Thymus (tissue), 14 donors: ENCODE results near the gene TRAPPC2B. TPM values are rescaled to one million over a fixed set of nuclear protein-coding genes. Genes with fewer than 3 reads are reported as not detected.

ENCODE experiments used
- DNase-seq, 9 donors: peaks; one replicate each; pipeline ENCODE4 v3.0.0-alpha.2; 2013; ENCODE audit warnings: low spot score in 9 of 9, low read depth in 6 of 9, missing footprints in 1 of 9
- H3K27ac ChIP-seq, 2 donors: one replicate each; pipeline ENCODE4 v1.5.1; 2013; ENCODE audit warnings: control low read depth in 1 of 2, low read depth in 1 of 2, low read length in 1 of 2, mild to moderate bottlenecking in 1 of 2, moderate library complexity in 1 of 2
- H3K27me3 ChIP-seq, 2 donors: one replicate each; pipeline ENCODE4 v1.5.1; 2013; ENCODE audit warnings: low read length in 1 of 2; ENCODE audit not compliant: control insufficient read depth in 2 of 2, insufficient read depth in 1 of 2
- H3K36me3 ChIP-seq, 2 donors: one replicate each; pipeline ENCODE4 v1.5.1; 2013; ENCODE audit warnings: low read length in 1 of 2, mild to moderate bottlenecking in 1 of 2, moderate library complexity in 1 of 2; ENCODE audit not compliant: control insufficient read depth in 2 of 2, insufficient read depth in 2 of 2
- H3K4me1 ChIP-seq, 2 donors: one replicate each; pipeline ENCODE4 v1.5.1; 2013; ENCODE audit warnings: low read length in 2 of 2; ENCODE audit not compliant: control insufficient read depth in 2 of 2, insufficient read depth in 2 of 2
- H3K4me3 ChIP-seq, 2 donors: one replicate each; pipeline ENCODE4 v1.5.1; 2013; ENCODE audit warnings: low read length in 2 of 2, control low read depth in 1 of 2, mild to moderate bottlenecking in 1 of 2
- H3K9me3 ChIP-seq, 2 donors: one replicate each; pipeline ENCODE4 v1.5.1; 2013; ENCODE audit warnings: low read length in 1 of 2, mild to moderate bottlenecking in 1 of 2; ENCODE audit not compliant: control insufficient read depth in 2 of 2, insufficient read depth in 1 of 2
- WGBS: extraction: QIAGEN DNeasy Blood & Tissue Kit; methylation state at CpG from one replicate; pipeline ENCODE4 v1.1.7; 2013; 5-methylcytosine and 5-hydroxymethylcytosine counted together
- long read RNA-seq, 10 donors: transcript quantifications; one replicate each; lab custom pipeline, GENCODE V29; 2026
- polyA plus RNA-seq: library from polyadenylated mRNA; stranded (reverse); fragments of 200-250 nt; gene quantifications from one replicate; pipeline ENCODE4 v1.2.3, GENCODE V29; 2013
- total RNA-seq: library from RNA; stranded (reverse); fragments of 120-200 nt; gene quantifications from one replicate; pipeline ENCODE4 v1.2.4, GENCODE V29; 2013
- donor health status: healthy.

The TRAPPC2B gene
- total RNA-seq (23.7 TPM), polyA plus RNA-seq (42.2 TPM)
- long read RNA-seq, donor 1, partial matches to known transcripts = 0 of 3 reads
- long read RNA-seq, donor 1, other reads (novel, unspliced or antisense) = 0 of 3 reads
- long read RNA-seq, donor 2, transcript TRAPPC2B-202 (1 exons, 1,743 nt) = minor isoform, 5 of 30 reads
- long read RNA-seq, donor 2, transcript TRAPPC2B-201 (2 exons, 732 nt) = major isoform, 25 of 30 reads
- long read RNA-seq, donor 2, partial matches to known transcripts = 0 of 30 reads
- long read RNA-seq, donor 2, other reads (novel, unspliced or antisense) = 0 of 30 reads
- long read RNA-seq, donor 3, transcript TRAPPC2B-201 (2 exons, 732 nt) = major isoform, 29 of 39 reads
- long read RNA-seq, donor 3, transcript TRAPPC2B-202 (1 exons, 1,743 nt) = minor isoform, 10 of 39 reads
- long read RNA-seq, donor 3, partial matches to known transcripts = 0 of 39 reads
- long read RNA-seq, donor 3, other reads (novel, unspliced or antisense) = 0 of 39 reads
- long read RNA-seq, donor 4, transcript TRAPPC2B-201 (2 exons, 732 nt) = major isoform, 8 of 11 reads
- long read RNA-seq, donor 4, partial matches to known transcripts = 0 of 11 reads
- long read RNA-seq, donor 4, other reads (novel, unspliced or antisense) = 0 of 11 reads
- long read RNA-seq, donor 5, transcript TRAPPC2B-201 (2 exons, 732 nt) = major isoform, 31 of 56 reads
- long read RNA-seq, donor 5, transcript TRAPPC2B-202 (1 exons, 1,743 nt) = minor isoform, 25 of 56 reads
- long read RNA-seq, donor 5, partial matches to known transcripts = 0 of 56 reads
- long read RNA-seq, donor 5, other reads (novel, unspliced or antisense) = 0 of 56 reads
- long read RNA-seq, donor 6, transcript TRAPPC2B-201 (2 exons, 732 nt) = major isoform, 7 of 12 reads
- long read RNA-seq, donor 6, transcript TRAPPC2B-202 (1 exons, 1,743 nt) = minor isoform, 5 of 12 reads
- long read RNA-seq, donor 6, partial matches to known transcripts = 0 of 12 reads
- long read RNA-seq, donor 6, other reads (novel, unspliced or antisense) = 0 of 12 reads
- long read RNA-seq, donor 7, transcript TRAPPC2B-202 (1 exons, 1,743 nt) = minor isoform, 7 of 16 reads
- long read RNA-seq, donor 7, transcript TRAPPC2B-201 (2 exons, 732 nt) = major isoform, 9 of 16 reads
- long read RNA-seq, donor 7, partial matches to known transcripts = 0 of 16 reads
- long read RNA-seq, donor 7, other reads (novel, unspliced or antisense) = 0 of 16 reads
- long read RNA-seq, donor 8, transcript TRAPPC2B-201 (2 exons, 732 nt) = major isoform, 6 of 9 reads
- long read RNA-seq, donor 8, partial matches to known transcripts = 0 of 9 reads
- long read RNA-seq, donor 8, other reads (novel, unspliced or antisense) = 0 of 9 reads
- long read RNA-seq, donor 9, transcript TRAPPC2B-201 (2 exons, 732 nt) = major isoform, 15 of 17 reads
- long read RNA-seq, donor 9, partial matches to known transcripts = 0 of 17 reads
- long read RNA-seq, donor 9, other reads (novel, unspliced or antisense) = 0 of 17 reads
- long read RNA-seq, donor 10, transcript TRAPPC2B-201 (2 exons, 732 nt) = major isoform, 13 of 18 reads
- long read RNA-seq, donor 10, transcript TRAPPC2B-202 (1 exons, 1,743 nt) = minor isoform, 5 of 18 reads
- long read RNA-seq, donor 10, partial matches to known transcripts = 0 of 18 reads
- long read RNA-seq, donor 10, other reads (novel, unspliced or antisense) = 0 of 18 reads

- no peaks in the 10 kb centered on the region for H3K9me3 ChIP-seq
- H3K4me3 ChIP-seq = peak within 1 kb of the TSS; percentile 67 to 70
- H3K4me1 ChIP-seq = peaks cover 11% of the 10 kb centered on the region in 2 donors
- peak; percentile 98 to 100 (median 99) for DNase-seq
- peak within 1 kb of the TSS; percentile 91 to 92 for H3K27ac ChIP-seq
- peaks cover 8 to 11% of the 10 kb centered on the region in 2 donors for H3K36me3 ChIP-seq
- under 1% methylated on average over 47 of the region's 47 CpGs for WGBS
- H3K27me3 ChIP-seq = no peaks in the 10 kb centered on the region
These were observed at the start of gene TRAPPC2B, which contains the start of gene ZNF547 for GRCh38 chr19:57362997-57363687. TSS of gene TRAPPC2B (plus strand) at chr19:57363551. CDS start at chr19:57364834, 1,283 bp downstream. TSS of gene ZNF547 (plus strand) at chr19:57363551. CDS start at chr19:57368556, 5,005 bp downstream.

DNA sequence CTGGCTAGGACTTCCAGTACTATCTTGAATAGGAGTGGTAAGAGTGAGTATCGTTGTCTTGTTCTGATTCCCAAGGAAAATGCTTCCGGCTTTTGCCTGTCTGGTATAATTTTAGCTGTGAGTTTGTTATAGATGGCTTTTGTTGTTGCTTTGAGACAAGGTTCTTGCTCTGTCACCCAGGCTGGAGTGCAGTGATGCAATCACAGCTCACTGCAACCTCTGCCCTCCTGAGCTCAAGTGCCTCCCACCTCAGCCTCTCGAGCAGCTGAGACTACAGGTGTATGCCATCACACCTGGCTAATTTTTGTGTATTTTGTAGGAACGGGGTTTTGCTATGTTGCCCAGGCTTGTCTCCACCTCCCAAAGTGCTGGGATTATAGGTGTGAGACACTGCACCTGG lies 49.2 kb upstream of the TRAPPC2B start:
- WGBS = 86% methylated on average over 4 of the region's 4 CpGs
- H3K4me1 ChIP-seq = no peaks in the 10 kb centered on the region
- H3K27me3 ChIP-seq = peaks cover 19 to 35% of the 10 kb centered on the region in 2 donors
- DNase-seq = no peak
- no peak overlapping the region for H3K27ac ChIP-seq
- H3K9me3 ChIP-seq = no peaks in the 10 kb centered on the region
- no peak overlapping the region for H3K4me3 ChIP-seq
- no peaks in the 10 kb centered on the region for H3K36me3 ChIP-seq

GRCh38 chr19:57317503-57317902 lies 45.8 kb upstream of the TRAPPC2B start:
- DNase-seq = no peak
- H3K36me3 ChIP-seq = no peaks in the 10 kb centered on the region

DNA sequence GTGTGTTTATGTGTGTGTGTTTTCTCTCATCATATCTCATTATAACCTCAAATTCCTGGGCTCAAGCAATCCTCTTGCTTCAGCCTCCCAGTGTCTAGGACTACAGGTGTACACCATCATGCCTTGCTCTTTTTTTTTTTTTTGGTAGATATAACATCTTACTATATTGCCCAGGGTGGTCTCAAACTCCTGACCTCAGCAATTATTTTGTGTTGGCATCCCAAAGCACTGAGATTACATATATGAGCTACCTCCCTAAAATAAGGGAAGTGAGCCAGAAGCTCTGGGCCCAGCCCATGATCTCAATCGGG lies 43.5 kb upstream of the TRAPPC2B start:
- Histone ChIP-seq H3K36me3 (peaks cover 11 to 12% of the 10 kb centered on the region in 2 donors), H3K9me3 (no peaks in the 10 kb centered on the region), H3K27ac (peak overlapping the region; percentile 83 to 93), H3K4me1 (peaks cover 18% of the 10 kb centered on the region in 2 donors), H3K27me3 (peaks cover 19 to 32% of the 10 kb centered on the region in 2 donors), H3K4me3 (peak overlapping the region; percentile 65 to 93)
- 2% methylated on average over 1 of the region's 1 CpG for WGBS
- no peak for DNase-seq

More at GRCh38 chr19:57317503-57317902, 45.8 kb upstream of the TRAPPC2B start:
- Histone ChIP-seq H3K4me1 (peaks cover 14 to 18% of the 10 kb centered on the region in 2 donors), H3K9me3 (no peaks in the 10 kb centered on the region), H3K27ac (no peak overlapping the region), H3K27me3 (peaks cover 19 to 35% of the 10 kb centered on the region in 2 donors), H3K4me3 (no peak overlapping the region)
- WGBS = 19% methylated on average over 29 of the region's 29 CpGs

DNA sequence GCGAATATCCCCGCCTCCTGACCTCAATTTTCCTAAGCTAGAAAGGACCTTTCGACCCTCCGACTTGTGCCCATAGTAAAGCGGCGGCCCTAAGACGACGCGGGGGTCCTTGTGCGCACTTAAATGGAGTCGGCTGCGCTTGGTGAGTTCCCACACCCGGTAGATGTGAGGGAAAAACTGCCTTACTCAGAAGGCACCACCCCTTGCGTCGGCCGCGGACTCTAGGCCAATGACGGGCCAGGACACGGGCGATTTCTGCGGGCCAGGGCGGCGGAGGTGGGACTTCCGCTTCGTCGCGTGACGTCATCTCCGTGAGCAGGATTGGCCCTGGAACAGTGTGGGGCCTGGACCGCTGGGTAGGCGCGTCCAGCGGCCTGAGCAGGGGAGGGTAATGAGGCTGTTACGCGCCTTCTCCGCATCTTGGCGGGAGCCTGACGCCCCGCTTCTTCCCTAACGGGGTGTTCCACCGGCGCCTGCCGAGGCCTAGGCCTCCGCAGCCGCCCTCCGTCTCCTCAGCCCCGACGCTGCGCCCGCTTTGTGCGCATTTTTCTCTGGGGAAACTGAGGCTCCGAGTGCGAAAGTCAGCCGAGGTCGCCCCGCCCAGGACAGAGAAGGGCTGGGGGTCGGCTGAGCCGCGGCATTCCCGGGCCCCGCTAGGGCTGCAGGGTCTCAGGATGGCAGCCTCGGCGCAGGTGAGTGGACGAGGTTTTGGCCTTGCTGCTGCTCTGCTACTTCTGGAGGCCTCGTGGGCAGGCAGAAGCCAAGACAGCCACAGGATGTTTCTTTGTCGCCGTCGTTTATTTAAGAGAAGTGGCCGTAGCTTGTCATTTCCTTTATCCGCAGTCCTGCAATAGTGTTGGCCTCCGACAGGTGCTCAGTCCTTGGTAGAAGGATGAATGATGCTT lies 42.9 kb upstream of the TRAPPC2B start, which contains the start of gene ZNF543:
ZNF543 (plus strand) TSS at position 293 of the 905 bp plus-strand sequence; CDS start at position 675, 382 bp downstream.
- Histone ChIP-seq H3K9me3 (no peaks in the 10 kb centered on the region), H3K27ac (peak within 1 kb of the TSS; percentile 83 to 93), H3K27me3 (peaks cover 19 to 32% of the 10 kb centered on the region in 2 donors), H3K4me3 (peak within 1 kb of the TSS; percentile 65 to 93), H3K4me1 (peaks cover 18% of the 10 kb centered on the region in 2 donors), H3K36me3 (peaks cover 17% of the 10 kb centered on the region in 2 donors)
- WGBS = under 1% methylated on average over 71 of the region's 71 CpGs
- DNase-seq = peak; percentile 82 to 96 (median 91)

- H3K4me3 ChIP-seq = peak overlapping the region; percentile 65 to 93
- DNase-seq = peak in 1 of 9 donors; percentile 4
- 61% methylated on average over 8 of the region's 8 CpGs for WGBS
These were observed 42.2 kb upstream of the TRAPPC2B start for GRCh38 chr19:57321116-57321515.

GRCh38 chr19:57321751-57322150 lies 41.6 kb upstream of the TRAPPC2B start:
- Histone ChIP-seq H3K36me3 (peaks cover 30% of the 10 kb centered on the region in 2 donors), H3K27me3 (peaks cover 14 to 20% of the 10 kb centered on the region in 2 donors), H3K27ac (no peak overlapping the region), H3K9me3 (no peaks in the 10 kb centered on the region), H3K4me1 (peaks cover 18% of the 10 kb centered on the region in 2 donors), H3K4me3 (no peak overlapping the region)
- WGBS = 37% methylated on average over 3 of the region's 3 CpGs
- DNase-seq = no peak

More at GRCh38 chr19:57321116-57321515, 42.2 kb upstream of the TRAPPC2B start:
- H3K36me3 ChIP-seq = peaks cover 24% of the 10 kb centered on the region in 2 donors
- no peak overlapping the region for H3K27ac ChIP-seq
- H3K9me3 ChIP-seq = no peaks in the 10 kb centered on the region
- peaks cover 18 to 26% of the 10 kb centered on the region in 2 donors for H3K27me3 ChIP-seq
- peaks cover 18% of the 10 kb centered on the region in 2 donors for H3K4me1 ChIP-seq
